GM19193 (cell line): ENCODE measurements around the gene SPTLC2.
A peak's percentile ranks its signal among the peaks of the same experiment; 100 is the strongest.

ENCODE experiments used
- POLR2A ChIP-seq: IDR thresholded peaks from 4 replicates; pipeline ENCODE4 v1.6.1; 2011; ENCODE audit not compliant: insufficient read depth, insufficient read length; ENCODE audit errors: extremely low read depth

SPTLC2 gene

DNA sequence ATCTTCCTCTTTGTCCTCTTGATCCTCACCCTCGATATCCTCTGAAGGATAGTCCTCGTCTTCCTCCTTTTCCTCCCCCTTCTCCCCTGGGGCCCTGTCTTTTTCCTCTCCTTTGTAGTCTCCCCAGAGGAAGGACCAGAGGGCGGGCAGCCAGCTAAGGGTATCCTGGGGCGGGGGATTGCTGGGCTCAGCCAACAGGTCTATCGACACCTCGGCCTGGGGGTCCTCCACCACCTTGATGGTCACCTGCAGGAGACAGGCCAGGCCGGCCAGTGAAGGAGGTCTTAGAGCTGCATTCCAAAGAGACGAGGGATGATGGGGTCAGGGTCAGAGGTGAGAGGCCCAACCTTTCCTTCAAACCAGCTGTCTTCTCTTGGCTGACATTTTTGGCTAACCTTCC, 134.0 kb downstream of the SPTLC2 start:
- no peak for TF ChIP-seq POLR2A

DNA sequence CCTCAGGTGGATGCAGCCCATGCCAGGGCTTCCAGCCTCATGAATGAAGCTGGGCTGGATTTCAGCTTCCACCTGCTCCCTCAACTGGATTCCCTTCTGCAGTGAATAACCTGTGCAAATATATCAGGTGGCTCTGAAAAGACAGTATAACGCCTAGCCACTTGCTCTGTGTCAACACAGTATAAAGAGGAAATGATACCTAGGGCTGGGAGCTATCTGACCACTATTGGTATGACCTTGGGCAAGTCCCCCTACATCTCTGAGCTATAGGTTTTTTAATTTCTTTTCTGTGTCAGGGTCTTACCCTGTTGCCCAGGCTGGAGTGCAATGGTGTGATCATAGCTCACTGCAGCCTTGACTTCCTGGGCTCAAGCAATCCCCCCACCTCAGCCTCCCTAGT, 137.6 kb downstream of the SPTLC2 start:
- TF ChIP-seq POLR2A: no peak

DNA sequence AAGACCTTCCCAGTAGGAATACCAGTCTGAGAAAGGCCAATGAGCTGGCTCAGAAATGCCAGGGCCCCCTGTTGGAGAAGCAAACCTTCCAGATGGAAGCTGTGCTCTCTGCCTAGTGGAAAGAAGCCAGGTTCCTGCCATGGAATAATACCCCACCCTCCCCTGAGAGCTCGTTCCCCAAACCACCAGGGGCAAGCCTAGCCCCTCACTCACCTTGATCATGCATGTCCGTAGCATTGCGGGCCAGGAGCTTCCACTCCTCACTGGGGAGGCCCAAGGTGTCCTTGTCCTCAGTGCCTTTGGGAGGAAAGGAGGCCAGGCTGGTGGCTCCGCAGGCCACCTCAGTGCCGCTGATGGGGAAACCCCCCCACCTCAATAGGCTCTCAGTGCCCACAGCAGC, 138.4 kb downstream of the SPTLC2 start:
- no peak for TF ChIP-seq POLR2A

DNA sequence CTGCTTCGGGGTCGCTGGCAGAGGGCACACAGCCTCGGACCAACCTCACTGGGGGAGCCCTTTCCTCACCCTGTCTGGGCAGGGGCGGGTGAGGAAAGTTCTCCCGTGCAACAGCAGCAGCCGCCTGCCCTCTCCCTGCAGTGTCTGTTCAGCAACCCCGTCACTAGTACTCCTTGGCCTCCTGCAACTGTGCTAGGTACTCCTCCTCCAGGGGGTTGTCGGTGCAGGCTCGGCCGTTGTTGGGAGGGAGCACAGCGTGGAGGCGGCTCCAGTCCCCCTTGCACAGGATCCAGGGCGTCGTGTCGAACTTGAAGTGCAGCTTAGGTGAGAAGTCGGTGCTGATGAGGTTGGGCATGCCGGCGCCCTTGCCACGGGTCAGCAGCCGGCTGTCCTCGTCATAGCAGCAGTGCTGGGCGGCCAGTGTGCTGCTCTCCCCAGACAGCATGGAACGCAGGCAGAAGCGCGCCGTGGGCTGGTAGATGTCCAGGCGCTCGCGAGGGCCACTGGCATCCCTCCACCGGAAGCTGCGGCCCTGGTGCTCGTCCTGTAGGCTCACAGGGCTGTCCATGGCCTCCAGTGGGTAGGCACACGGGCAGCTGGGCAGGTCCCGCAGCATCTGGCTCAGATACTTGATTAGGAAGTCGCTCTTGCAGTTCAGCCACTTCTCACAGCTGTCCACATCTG, 140.9 kb downstream of the SPTLC2 start:
- TF ChIP-seq POLR2A: no peak

DNA sequence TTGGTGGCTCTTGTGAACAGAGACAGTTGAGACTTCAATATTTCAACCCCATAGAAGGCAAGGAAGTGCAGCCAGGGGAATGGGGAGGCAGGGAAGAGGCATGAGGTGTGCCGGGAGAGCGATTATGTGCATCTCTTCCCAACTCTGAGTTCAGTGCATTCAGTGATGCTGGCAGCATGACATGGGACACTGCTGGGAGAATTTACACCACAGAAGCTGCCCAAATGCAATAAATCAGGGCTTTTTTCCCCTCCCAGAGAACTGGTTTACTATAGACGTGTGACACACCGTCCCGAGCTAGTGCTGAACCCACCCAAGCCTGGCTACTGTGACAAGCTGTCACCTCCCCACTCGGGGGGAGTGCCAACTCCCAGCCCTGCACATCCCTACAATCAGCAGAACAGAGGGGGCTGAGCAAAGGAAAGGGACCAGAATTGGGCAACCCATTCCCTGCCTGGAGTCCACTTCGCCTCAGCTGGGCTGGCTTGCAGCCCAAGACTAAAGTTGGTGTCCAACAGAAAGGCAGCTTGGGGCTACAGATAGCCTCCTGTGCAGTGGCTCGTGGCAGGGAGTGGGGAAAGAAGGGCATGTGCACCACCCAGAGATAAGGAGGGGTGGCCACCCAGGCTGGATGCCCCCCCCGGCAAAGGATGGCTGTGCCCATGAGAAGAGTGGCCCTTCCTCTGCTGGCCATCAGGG, 141.8 kb downstream of the SPTLC2 start:
- no peak for TF ChIP-seq POLR2A

DNA sequence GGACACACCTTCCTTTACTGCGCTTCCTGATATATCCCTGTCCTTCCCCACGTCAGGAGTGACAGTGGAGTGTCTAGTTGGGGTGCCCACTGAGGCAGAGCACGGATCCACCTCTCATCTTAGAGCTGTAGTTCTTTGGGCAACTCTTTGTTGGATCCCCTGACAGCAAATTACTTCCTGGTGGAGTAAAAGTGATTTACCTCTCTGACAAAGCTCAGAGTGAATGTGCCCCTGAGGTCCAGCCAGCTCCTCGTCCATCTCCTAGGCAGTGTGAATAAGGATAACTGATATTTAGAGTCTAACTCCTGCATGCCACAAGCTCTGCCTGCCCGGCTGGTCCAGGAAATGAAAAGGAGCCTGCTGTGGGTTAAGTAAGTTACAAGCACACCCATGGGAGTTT, 142.5 kb downstream of the SPTLC2 start:
- TF ChIP-seq POLR2A: no peak

DNA sequence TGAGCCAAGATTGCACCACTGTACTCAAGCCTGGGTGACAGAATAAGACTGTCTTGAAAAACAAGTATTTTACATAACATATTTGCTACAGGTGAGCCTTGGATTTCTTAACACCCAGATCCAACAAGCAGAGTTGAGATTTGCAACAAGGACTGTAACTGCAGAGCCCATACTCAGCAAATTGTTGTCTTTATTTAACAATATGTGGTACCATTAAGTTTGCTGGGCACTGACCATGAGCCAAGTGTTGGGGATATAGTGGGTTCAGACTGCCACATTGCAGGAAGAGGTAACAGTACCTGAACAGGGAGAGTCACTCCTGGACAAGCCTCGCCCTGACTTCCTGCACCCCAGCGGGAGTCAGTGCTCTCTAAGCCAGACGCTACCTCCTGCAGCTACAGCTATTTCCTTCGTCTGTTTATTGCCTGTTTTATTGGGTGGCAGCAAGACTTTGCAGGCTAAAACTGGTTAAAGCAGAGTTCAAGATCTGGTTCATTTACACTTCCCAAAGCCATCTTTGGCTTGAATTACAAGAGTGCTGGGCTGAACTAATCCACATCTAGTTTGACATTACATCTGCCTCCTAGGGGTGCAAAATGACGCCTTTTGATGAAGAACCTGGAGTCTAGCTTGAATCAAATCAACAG, 146.1 kb downstream of the SPTLC2 start:
- TF ChIP-seq POLR2A: no peak

DNA sequence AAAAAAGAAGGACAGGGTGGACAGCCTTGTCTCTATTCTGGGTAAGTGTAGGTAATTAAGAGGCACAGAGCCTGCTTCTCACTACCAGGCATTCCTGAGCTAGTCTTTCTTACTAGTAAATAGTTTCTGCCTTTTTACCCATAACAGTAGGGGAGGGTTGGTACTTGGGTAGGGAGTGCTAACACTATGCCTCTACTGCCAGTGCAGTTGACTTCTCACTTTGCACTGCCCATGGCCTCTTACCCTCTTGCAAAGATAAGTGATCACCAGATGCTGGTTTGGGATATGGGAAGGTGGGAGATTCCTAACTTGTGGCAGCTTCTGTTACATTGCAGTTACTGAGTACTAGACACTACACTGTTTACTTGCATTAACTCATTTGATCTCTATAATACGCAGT, 146.9 kb downstream of the SPTLC2 start:
- no peak for TF ChIP-seq POLR2A

DNA sequence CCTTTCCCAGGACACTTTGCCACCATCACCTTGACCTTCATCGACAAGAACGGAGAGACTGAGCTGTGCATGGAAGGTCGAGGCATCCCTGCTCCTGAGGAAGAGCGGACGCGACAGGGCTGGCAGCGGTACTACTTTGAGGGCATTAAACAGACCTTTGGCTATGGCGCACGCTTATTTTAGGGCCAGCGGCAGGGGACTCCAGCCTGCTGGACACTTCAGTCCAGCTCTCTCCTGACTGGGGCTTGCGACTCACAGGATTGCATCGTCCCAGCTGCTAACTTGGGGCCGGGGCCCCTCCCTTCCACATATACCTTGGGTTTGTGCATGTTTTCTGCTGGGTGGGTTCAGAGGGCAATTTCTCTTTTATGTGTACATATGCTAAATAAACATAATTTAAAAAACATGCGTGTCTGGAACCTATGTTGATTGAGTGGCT, 147.4 kb downstream of the SPTLC2 start:
- TF ChIP-seq POLR2A: no peak

DNA sequence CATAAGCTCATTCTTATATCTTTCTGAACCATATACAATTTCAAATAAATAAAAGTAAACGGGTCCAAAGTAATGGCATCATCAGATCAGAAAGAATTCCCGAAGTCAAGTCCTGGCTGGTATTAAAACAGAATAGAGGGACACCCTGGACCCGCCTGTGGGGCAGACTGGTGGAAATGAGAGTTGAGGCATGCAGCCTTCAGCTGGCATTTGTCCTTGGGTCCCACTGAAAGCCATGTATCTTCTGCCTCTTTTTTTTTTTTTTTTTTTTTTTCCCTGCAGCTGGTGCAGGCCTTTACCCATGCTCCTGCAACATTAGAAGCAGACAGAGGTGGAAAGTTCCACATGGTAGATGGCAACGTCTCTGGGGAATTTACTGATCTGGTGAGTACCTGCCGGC, 148.6 kb downstream of the SPTLC2 start:
- no peak for TF ChIP-seq POLR2A

DNA sequence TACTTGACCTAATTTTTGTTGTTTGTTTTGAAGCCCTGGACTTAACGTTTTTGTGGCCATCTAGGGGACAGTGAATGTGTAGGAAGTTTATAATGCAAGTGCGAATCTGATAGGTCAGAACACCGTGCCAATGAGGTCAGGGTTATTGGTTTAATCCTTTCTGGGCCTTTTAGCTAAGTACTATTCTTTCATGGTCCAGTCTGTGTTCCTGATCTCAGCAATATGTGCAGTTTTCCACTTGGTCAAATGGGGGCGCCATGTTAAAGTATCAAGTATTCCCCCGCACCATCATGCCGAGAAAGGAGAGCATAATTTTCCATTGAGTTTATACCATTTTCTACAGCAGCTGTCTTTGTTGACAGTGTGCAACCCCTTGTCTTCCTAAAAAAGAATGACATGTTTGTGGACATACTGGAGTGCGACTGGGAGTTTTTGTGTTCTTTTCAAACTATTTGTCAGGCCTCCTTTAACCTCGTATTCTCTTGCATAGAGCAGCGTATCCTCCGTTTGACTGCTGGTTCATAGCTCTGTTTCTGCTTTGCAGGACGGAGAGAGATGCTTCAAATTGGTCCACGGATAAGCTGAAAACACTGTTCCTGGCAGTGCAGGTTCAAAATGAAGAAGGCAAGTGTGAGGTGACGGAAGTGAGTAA, 157.2 kb downstream of the SPTLC2 start:
- TF ChIP-seq POLR2A: no peak

DNA sequence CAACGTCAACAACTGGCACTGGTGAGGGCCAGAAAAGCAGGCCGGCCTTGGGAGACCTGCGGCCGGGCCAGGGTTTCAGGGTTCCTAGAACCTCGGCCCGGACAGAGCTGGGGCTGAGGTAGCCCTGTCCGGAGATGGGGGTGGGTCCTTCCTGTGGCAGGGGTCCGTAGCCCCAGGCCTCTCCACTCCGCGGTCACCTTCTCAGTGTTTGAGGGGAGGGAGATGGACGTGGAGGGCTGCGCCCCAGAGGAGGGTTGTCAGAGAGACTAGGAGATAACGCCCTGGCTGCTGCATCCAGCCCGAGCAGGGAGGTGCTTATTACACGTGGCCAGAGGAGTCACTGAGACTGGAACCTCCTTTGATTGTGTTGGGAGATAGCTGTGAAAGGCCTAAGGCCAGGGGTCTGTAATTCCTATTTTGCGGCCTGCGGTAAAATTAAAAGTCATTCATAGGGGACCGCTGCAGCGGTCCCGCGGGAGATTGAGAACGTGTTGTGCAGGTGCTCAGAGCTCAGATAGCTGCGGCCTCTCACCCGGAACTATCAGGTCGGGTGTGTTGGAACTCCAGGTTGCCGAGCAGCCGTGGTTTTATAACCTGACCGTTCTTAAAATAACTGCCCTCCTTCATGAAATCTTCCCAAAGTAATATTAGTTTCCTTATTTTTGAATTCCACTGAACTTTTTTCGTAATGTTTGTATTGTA, 158.0 kb downstream of the SPTLC2 start:
- no peak for TF ChIP-seq POLR2A

DNA sequence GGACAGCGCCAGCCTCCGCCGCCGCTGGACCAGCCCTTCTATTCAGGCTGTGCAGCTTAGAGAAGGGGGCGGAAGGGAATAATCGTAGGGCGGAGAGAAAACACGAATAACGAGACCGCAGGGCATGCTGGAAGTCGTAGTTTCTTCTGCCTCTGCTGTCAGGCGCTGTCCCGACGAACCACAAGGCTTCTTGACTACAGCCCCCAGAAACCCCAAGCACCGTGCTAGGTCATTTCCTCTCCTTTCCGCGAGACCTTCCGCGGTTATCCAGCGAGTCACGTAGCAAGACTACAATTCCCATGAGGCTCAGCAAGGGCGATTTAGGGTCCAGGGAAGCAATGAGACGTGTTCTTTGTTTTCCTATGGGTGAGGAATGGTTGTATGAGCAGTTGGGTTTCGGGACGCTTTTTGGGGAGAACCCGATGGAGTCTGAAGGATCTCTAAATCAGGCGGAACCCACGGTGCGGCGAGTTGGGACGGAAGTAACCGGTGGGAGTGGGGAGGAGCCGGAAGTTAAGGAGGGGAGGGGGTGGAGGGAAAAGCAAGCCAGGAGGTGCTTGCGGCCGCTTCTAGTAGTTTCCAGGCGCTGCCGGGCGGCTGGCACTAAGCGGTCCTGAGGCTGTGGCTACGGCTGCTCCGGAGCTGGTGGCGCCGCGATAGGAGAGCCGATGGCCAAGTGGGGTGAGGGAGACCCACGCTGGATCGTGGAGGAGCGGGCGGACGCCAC, 158.8 kb downstream of the SPTLC2 start, which contains the start of the genes AHSA1 and VIPAS39:
Gene AHSA1 (plus strand): TSS at position 572 of the 727 bp plus-strand sequence. CDS start 97 bp downstream, at position 669.
Gene VIPAS39 (minus strand): TSS at position 80 of the 727 bp plus-strand sequence. CDS start 3,499 bp downstream, outside the sequence.
- TF ChIP-seq POLR2A: peak; percentile 79

DNA sequence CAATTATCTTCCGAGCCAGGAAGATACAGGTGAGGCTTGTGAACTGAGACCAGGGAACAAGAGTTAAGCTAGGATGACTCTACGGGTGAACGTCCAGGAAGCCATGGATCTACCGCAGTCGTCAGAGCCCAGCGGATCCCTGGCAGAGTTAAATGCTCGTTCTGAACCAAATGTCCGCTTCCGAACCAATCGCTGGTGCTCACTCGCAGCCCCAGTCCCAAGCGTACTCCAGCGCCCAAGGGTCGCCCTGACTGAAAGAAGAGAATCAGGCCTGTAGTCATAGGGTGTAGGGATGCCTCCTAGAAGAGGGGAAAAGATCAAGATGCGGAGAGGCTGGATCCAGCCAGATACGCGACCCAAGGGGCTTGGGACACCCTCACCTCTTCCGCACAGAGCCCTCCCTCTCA, 159.3 kb downstream of the SPTLC2 start:
- peak; percentile 93 for TF ChIP-seq POLR2A
